GM12878 (cell line): ENCODE results near the gene ITPKA. TPM values are rescaled to one million over a fixed set of nuclear protein-coding genes. Genes with fewer than 3 reads are reported as not detected.

ENCODE experiments used
- ATAC-seq: fragments of 200-7000 bp; cut with Tn5 transposase; 3 replicates; pipeline ENCODE4 v1.9.1; 2020; ENCODE audit warnings: mild to moderate bottlenecking, moderate library complexity
- BruUV-seq: library from RNA; stranded (reverse); fragments of 400-500 nt; replicated peaks from 2 replicates; lab custom pipeline; 2021; lab: Mats Ljungman, UMichigan
- CTCF ChIA-PET: fragments of 300-600 bp; sonication (Branson Sonifier 250); formaldehyde crosslinking; extraction: SDS; loops from one replicate; lab custom pipeline; 2021; ENCODE audit warnings: inconsistent platforms; lab: Yijun Ruan, JAX
- POLR2A ChIA-PET: fragments of 350-600 bp; formaldehyde crosslinking; extraction: SDS; loops from one replicate; lab custom pipeline; 2021; ENCODE audit warnings: inconsistent platforms; lab: Charles Lee
- RAD21 ChIA-PET: fragments of 300-600 bp; sonication (Branson Sonifier 250); formaldehyde crosslinking; loops from one replicate; lab custom pipeline; 2023; ENCODE audit warnings: antibody characterized with exemption; ENCODE audit not compliant: unreplicated experiment; lab: Charles Lee
- SMC1A ChIA-PET: fragments of 300-600 bp; sonication (Branson Sonifier 250); formaldehyde crosslinking; loops from one replicate; lab custom pipeline; 2023; ENCODE audit not compliant: unreplicated experiment, uncharacterized antibody; lab: Charles Lee
- DNase-seq: peaks from one replicate; pipeline ENCODE4 v3.0.0-alpha.2; 2011; ENCODE audit warnings: low read depth, low spot score
- FAIRE-seq: peaks from 3 replicates; lab custom pipeline; 2011; peaks lifted over from hg19 to GRCh38; lab: Jason Lieb, UNC
- H2AFZ ChIP-seq: 2 replicates; pipeline ENCODE4 v1.6.0; 2011; ENCODE audit warnings: low read depth, low read length, control low read depth; ENCODE audit not compliant: control insufficient read depth
- H3K27ac ChIP-seq: 2 replicates; pipeline ENCODE4 v1.5.1; 2011; ENCODE audit warnings: control low read depth; ENCODE audit not compliant: control insufficient read depth, insufficient read depth
- H3K27me3 ChIP-seq, 2 experiments: replicated peaks in 1 of 2; 2 replicates each; pipeline versions ENCODE4 v1.6.0 to v1.6.1; 2011; ENCODE audit warnings: low read length in 1 of 2; ENCODE audit not compliant: control insufficient read depth in 2 of 2, insufficient read depth in 2 of 2
- H3K36me3 ChIP-seq, 2 experiments: 2 replicates each; pipeline ENCODE4 v1.5.1; 2011; ENCODE audit warnings: low read length in 1 of 2; ENCODE audit not compliant: control insufficient read depth in 2 of 2, insufficient read depth in 2 of 2
- H3K4me1 ChIP-seq: 2 replicates; pipeline ENCODE4 v1.6.1; 2011; ENCODE audit warnings: mild to moderate bottlenecking, low read length, moderate library complexity, mixed read lengths; ENCODE audit not compliant: control insufficient read depth, insufficient read depth
- H3K4me2 ChIP-seq: 2 replicates; pipeline ENCODE4 v1.6.0; 2011; ENCODE audit warnings: control low read depth; ENCODE audit not compliant: control insufficient read depth, insufficient read depth
- H3K4me3 ChIP-seq: fragments of 200-600 bp; sonication (generic); 2 replicates; pipeline ENCODE4 v1.5.1; 2016
- H3K79me2 ChIP-seq: 2 replicates; pipeline ENCODE4 v1.6.0; 2011; ENCODE audit warnings: low read length; ENCODE audit not compliant: control insufficient read depth, insufficient read depth
- H3K9ac ChIP-seq: 2 replicates; pipeline ENCODE4 v1.8.0; 2011; ENCODE audit warnings: low read length, control low read depth, mixed read lengths; ENCODE audit not compliant: control insufficient read depth, insufficient read depth
- H3K9me3 ChIP-seq: replicated peaks from 3 replicates; pipeline ENCODE4 v1.5.1; 2011; ENCODE audit warnings: mild to moderate bottlenecking, low read length; ENCODE audit not compliant: control insufficient read depth, insufficient read depth
- H4K20me1 ChIP-seq: 2 replicates; pipeline ENCODE4 v1.6.0; 2011; ENCODE audit not compliant: control insufficient read depth, insufficient read depth
- BMI1 ChIP-seq: fragments of 450-650 bp; IDR thresholded peaks from 2 replicates; pipeline ENCODE4 v1.6.1; 2016; ENCODE audit warnings: mild to moderate bottlenecking, moderate library complexity, borderline replicate concordance
- ESRRA ChIP-seq: IDR thresholded peaks from 2 replicates; pipeline ENCODE4 v1.6.1; 2012; ENCODE audit warnings: mild to moderate bottlenecking, low read length, improper control_type of control experiment
- ETV6 ChIP-seq, 2 experiments: fragments of 450-650 bp in 1 of 2; IDR thresholded peaks in 1 of 2; conservative IDR thresholded peaks in 1 of 2; 2 replicates each; pipeline ENCODE4 v1.6.1; 2014; ENCODE audit warnings: antibody characterized with exemption in 1 of 2, borderline replicate concordance in 1 of 2, low read depth in 1 of 2, mild to moderate bottlenecking in 1 of 2, moderate library complexity in 1 of 2
- EZH2 ChIP-seq: IDR thresholded peaks from 2 replicates; pipeline ENCODE4 v1.6.1; 2012; ENCODE audit warnings: low read depth, mild to moderate bottlenecking, control low read depth, inconsistent platforms, low read length, borderline replicate concordance; ENCODE audit not compliant: control insufficient read depth
- HCFC1 ChIP-seq: fragments of 150-350 bp; IDR thresholded peaks from 2 replicates; pipeline ENCODE4 v1.6.1; 2014; ENCODE audit warnings: low read length
- IKZF2 ChIP-seq, 2 experiments: fragments of 450-650 bp; IDR thresholded peaks; 2 replicates each; pipeline ENCODE4 v1.6.1; 2017; ENCODE audit warnings: mild to moderate bottlenecking in 2 of 2, moderate library complexity in 2 of 2
- MXI1 ChIP-seq: fragments of 150-350 bp; IDR thresholded peaks from 2 replicates; pipeline ENCODE4 v1.6.1; 2011; ENCODE audit warnings: low read depth, mild to moderate bottlenecking, inconsistent platforms, low read length, improper control_type of control experiment
- NFIC ChIP-seq: IDR thresholded peaks from 2 replicates; pipeline ENCODE4 v1.6.1; 2012; ENCODE audit warnings: low read depth, mild to moderate bottlenecking, inconsistent platforms, low read length, moderate library complexity
- RAD51 ChIP-seq: fragments of 450-650 bp; IDR thresholded peaks from 2 replicates; pipeline ENCODE4 v1.6.1; 2016; ENCODE audit warnings: moderate library complexity, mild to moderate bottlenecking, inconsistent platforms
- RCOR1 ChIP-seq: conservative IDR thresholded peaks from 2 replicates; pipeline ENCODE4 v1.6.1; 2012; ENCODE audit warnings: low read depth, low read length, improper control_type of control experiment
- TAF1 ChIP-seq: IDR thresholded peaks from 2 replicates; pipeline ENCODE4 v1.6.1; 2011; ENCODE audit warnings: mild to moderate bottlenecking, low read depth, low read length, borderline replicate concordance
- TCF7 ChIP-seq: IDR thresholded peaks from 2 replicates; pipeline ENCODE4 v1.6.1; 2014; ENCODE audit warnings: antibody characterized with exemption, borderline replicate concordance
- ZNF622 ChIP-seq: fragments of 450-650 bp; IDR thresholded peaks from 2 replicates; pipeline ENCODE4 v1.6.1; 2017; ENCODE audit warnings: mild to moderate bottlenecking, inconsistent platforms
- ZSCAN29 ChIP-seq: fragments of 450-650 bp; IDR thresholded peaks from 2 replicates; pipeline ENCODE4 v1.6.1; 2017; ENCODE audit warnings: mild to moderate bottlenecking, moderate library complexity
- WGBS: methylation state at CpG from one replicate; pipeline ENCODE4 v1.1.6; 2016; ENCODE audit warnings: low lambda C conversion rate; ENCODE audit not compliant: insufficient replicate concordance, insufficient coverage; ENCODE audit errors: missing lambda C conversion rate; 5-methylcytosine and 5-hydroxymethylcytosine counted together
- in situ Hi-C: fragments of 300-500 bp; cut with MboI; formaldehyde crosslinking; loops from 9 replicates; pipeline ENCODE4 v1.14.3; 2018; ENCODE audit warnings: mixed read lengths
- intact Hi-C: fragments of 100-400 bp; cut with micrococcal nuclease; formaldehyde crosslinking; loops from one replicate; pipeline ENCODE4 v1.14.2; 2022; ENCODE audit not compliant: unreplicated experiment
- polyA plus RNA-seq, 11 experiments: library from polyadenylated mRNA; depleted of rRNA in 4 of 11; unstranded in 6 of 11; stranded (reverse) in 5 of 11; fragments of >200 nt; fragmentation: Nextera tagmentation in 4 of 11; fragmentation: Illumina TruSeq in 1 of 11; extraction: Ambion mirVana in 4 of 11; extraction: Trizol in 1 of 11; gene quantifications; 1 replicate in 1 of 11; 2 replicates in 10 of 11; pipeline versions ENCODE4 v1.2.1 to v1.2.3, GENCODE V29; 2011 to 2016; ENCODE audit warnings: inconsistent platforms in 2 of 11, missing spikeins in 2 of 11, low read depth in 1 of 11
- total RNA-seq, 4 experiments: library from RNA; depleted of rRNA in 3 of 4; stranded (reverse); fragments of >200 nt in 3 of 4; fragmentation: Illumina TruSeq in 1 of 4; extraction: Trizol in 1 of 4; gene quantifications; 2 replicates each; pipeline versions ENCODE4 v1.2.1 to v1.2.3, GENCODE V29; 2013 to 2021
- TF ChIP-seq, protein P1 (sequence below): fragments of 450-650 bp; IDR thresholded peaks from 2 replicates; pipeline ENCODE4 v1.6.1; 2018; ENCODE audit warnings: borderline replicate concordance, mild to moderate bottlenecking; ENCODE audit not compliant: partially characterized antibody
- TF ChIP-seq, protein P2 (sequence below): IDR thresholded peaks from 2 replicates; pipeline ENCODE4 v1.6.1; 2012; ENCODE audit warnings: low read length, inconsistent platforms
- TF ChIP-seq, protein P3 (sequence below): IDR thresholded peaks from 2 replicates; pipeline ENCODE4 v1.6.1; 2011; ENCODE audit warnings: low read depth, mild to moderate bottlenecking, low read length, moderate library complexity, borderline replicate concordance; ENCODE audit errors: extremely low read depth

Gene ITPKA
- total and polyA plus RNA-seq, 10 of the 15 experiments (the other 5 are each of a cell fraction or from before 2014, with no cell fraction given) = 0.04 to 1.5 (median 0.49) TPM; not detected in 1

GRCh38 chr15:41513506-41514227 is 20.0 kb downstream of the ITPKA start, which contains the start of gene LTK (continued):
- TF ChIP-seq, protein P1, sequence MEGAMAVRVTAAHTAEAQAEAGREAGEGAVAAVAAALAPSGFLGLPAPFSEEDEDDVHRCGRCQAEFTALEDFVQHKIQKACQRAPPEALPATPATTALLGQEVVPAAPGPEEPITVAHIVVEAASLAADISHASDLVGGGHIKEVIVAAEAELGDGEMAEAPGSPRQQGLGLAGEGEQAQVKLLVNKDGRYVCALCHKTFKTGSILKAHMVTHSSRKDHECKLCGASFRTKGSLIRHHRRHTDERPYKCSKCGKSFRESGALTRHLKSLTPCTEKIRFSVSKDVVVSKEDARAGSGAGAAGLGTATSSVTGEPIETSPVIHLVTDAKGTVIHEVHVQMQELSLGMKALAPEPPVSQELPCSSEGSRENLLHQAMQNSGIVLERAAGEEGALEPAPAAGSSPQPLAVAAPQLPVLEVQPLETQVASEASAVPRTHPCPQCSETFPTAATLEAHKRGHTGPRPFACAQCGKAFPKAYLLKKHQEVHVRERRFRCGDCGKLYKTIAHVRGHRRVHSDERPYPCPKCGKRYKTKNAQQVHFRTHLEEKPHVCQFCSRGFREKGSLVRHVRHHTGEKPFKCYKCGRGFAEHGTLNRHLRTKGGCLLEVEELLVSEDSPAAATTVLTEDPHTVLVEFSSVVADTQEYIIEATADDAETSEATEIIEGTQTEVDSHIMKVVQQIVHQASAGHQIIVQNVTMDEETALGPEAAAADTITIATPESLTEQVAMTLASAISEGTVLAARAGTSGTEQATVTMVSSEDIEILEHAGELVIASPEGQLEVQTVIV = no peak
- TF ChIP-seq, protein P2, sequence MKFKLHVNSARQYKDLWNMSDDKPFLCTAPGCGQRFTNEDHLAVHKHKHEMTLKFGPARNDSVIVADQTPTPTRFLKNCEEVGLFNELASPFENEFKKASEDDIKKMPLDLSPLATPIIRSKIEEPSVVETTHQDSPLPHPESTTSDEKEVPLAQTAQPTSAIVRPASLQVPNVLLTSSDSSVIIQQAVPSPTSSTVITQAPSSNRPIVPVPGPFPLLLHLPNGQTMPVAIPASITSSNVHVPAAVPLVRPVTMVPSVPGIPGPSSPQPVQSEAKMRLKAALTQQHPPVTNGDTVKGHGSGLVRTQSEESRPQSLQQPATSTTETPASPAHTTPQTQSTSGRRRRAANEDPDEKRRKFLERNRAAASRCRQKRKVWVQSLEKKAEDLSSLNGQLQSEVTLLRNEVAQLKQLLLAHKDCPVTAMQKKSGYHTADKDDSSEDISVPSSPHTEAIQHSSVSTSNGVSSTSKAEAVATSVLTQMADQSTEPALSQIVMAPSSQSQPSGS = no peak
- TF ChIP-seq IKZF2 (IDR thresholded peaks at IDR 0.05) (no peak), RCOR1 (no peak), MXI1 (no peak)
- TF ChIP-seq, all 136 proteins: peak for 3

DNA sequence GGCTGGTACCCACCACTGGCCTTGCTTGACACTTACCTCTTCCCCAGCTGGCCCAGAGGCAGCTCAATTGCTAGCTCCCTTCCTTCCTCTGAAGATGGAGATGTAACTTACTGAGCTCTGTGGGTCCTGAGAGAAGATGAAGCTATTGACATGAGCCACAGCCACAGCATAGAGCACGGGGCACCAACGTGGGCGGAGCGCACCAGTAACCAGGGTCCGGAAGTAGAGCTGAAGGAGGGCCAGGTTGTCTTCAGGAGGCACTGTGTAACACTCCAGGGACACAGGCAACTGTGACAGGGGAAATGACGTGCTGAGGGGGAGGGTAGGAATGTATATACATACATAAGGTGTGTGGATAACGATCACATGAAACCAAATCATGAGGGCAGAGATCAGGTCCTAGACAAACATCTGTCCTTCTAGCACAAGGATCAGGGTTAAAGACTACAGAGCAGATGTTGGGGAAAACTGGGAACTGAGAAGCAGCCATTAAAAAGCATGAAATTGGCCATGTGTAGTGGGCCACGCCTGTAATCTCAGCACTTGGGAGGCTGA is 24.3 kb downstream of the ITPKA start:
- peaks cover 0 to 3% of the 10 kb centered on the region in 2 experiments; a peak in 2 of 4 replicates for H3K27me3 ChIP-seq
- CTCF ChIA-PET = interaction anchor here (4.9 kb wide), 1 partner anchor 52 kb away, joined by 17 read pairs; no protein-coding TSS in a partner anchor
- SMC1A ChIA-PET = interaction anchor here (0.5 to 1.9 kb wide), 2 partner anchors 52 to 84 kb away, joined by 3 to 4 read pairs; no protein-coding TSS in a partner anchor
- peaks cover 0 to 3% of the 10 kb centered on the region in 2 experiments; a peak in 1 of 4 replicates for H3K36me3 ChIP-seq
- H3K9me3 ChIP-seq = no peaks in the 10 kb centered on the region
- POLR2A ChIA-PET = interaction anchor here (0.6 kb wide), 1 partner anchor 189 kb away, joined by 13 read pairs; no protein-coding TSS in a partner anchor
- H3K4me3 ChIP-seq = no peak overlapping the region
- H3K4me2 ChIP-seq = no peak overlapping the region
- H3K27ac ChIP-seq = no peak overlapping the region
- in situ Hi-C loops = no loop called here
- H3K4me1 ChIP-seq = peaks cover 13% of the 10 kb centered on the region
- no peak overlapping the region for H2AFZ ChIP-seq
- ATAC-seq (no peak), FAIRE-seq (no peak), DNase-seq (no peak)
- RAD21 ChIA-PET = no interaction called here
- intact Hi-C loops = no loop called here
- H3K9ac ChIP-seq = no peak overlapping the region
- BruUV-seq = no TSS peak
- 91% methylated on average over 8 of the region's 8 CpGs for WGBS
- no peaks in the 10 kb centered on the region for H4K20me1 ChIP-seq
- no peaks in the 10 kb centered on the region for H3K79me2 ChIP-seq
- TF ChIP-seq, protein P3, sequence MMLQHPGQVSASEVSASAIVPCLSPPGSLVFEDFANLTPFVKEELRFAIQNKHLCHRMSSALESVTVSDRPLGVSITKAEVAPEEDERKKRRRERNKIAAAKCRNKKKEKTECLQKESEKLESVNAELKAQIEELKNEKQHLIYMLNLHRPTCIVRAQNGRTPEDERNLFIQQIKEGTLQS = no peak
- TF ChIP-seq BMI1 (no peak), EZH2 (no peak), ZSCAN29 (no peak), ESRRA (no peak), TAF1 (no peak), RAD51 (no peak), ETV6 (conservative IDR thresholded peaks at IDR 0.05 in 1 of 2, IDR thresholded peaks at IDR 0.05 in 1 of 2; ENCODE audit: borderline replicate concordance in 1 of 2, low read depth in 1 of 2) (no peak), NFIC (no peak), ZNF622 (no peak), TCF7 (no peak), HCFC1 (no peak)
